T-helper 22 cell (primary cell): ENCODE results near the gene MSANTD2.
A peak's percentile ranks its signal among the peaks of the same experiment; 100 is the strongest.

Experiments
- DNase-seq: peaks from one replicate; pipeline ENCODE4 v3.0.0-alpha.2; 2020; ENCODE audit warnings: low read depth

Gene MSANTD2

GRCh38 chr11:124753205-124753604, 47.0 kb downstream of the MSANTD2 start:
- no peak for DNase-seq

GRCh38 chr11:124752471-124753102, 47.6 kb downstream of the MSANTD2 start:
- DNase-seq: no peak

GRCh38 chr11:124751741-124752470, 48.3 kb downstream of the MSANTD2 start, which contains the start of gene VSIG2:
Gene VSIG2 (minus strand): TSS chr11:124752255. CDS start chr11:124752137, 118 bp downstream.
- DNase-seq: no peak

- DNase-seq: no peak
These were observed 48.8 kb downstream of the MSANTD2 start for GRCh38 chr11:124751391-124751740.

GRCh38 chr11:124749912-124750311, 50.3 kb downstream of the MSANTD2 start:
- DNase-seq: no peak

GRCh38 chr11:124748481-124749343, 51.5 kb downstream of the MSANTD2 start:
- no peak for DNase-seq

GRCh38 chr11:124748100-124748418, 52.1 kb downstream of the MSANTD2 start:
- no peak for DNase-seq

- DNase-seq: no peak
These were observed 52.7 kb downstream of the MSANTD2 start for GRCh38 chr11:124747406-124748099.

GRCh38 chr11:124746621-124747243, 53.5 kb downstream of the MSANTD2 start:
- DNase-seq: peak; percentile 53

GRCh38 chr11:124745835-124746620, 54.2 kb downstream of the MSANTD2 start:
- DNase-seq: no peak

GRCh38 chr11:124745270-124745834, 54.9 kb downstream of the MSANTD2 start:
- DNase-seq: no peak

- no peak for DNase-seq
These were observed 57.2 kb downstream of the MSANTD2 start for GRCh38 chr11:124743050-124743449.

GRCh38 chr11:124742555-124742954, 57.7 kb downstream of the MSANTD2 start:
- no peak for DNase-seq

- no peak for DNase-seq
These were observed 59.8 kb downstream of the MSANTD2 start for GRCh38 chr11:124740277-124740882.

GRCh38 chr11:124739479-124740276, 60.5 kb downstream of the MSANTD2 start, which contains the start of gene NRGN:
Gene NRGN (plus strand): TSS chr11:124739942. CDS start chr11:124740085, 143 bp downstream.
- DNase-seq: peak; percentile 70

- no peak for DNase-seq
These were observed 61.3 kb downstream of the MSANTD2 start for GRCh38 chr11:124738713-124739478.

- DNase-seq: no peak
These were observed 62.4 kb downstream of the MSANTD2 start for GRCh38 chr11:124737638-124738305.

- DNase-seq: no peak
These were observed 63.5 kb downstream of the MSANTD2 start for GRCh38 chr11:124736736-124737135.
